NCI-H69 (cell line): ENCODE measurements around the gene TBKBP1.
"Not testable (repeated sequence)": the region's sequence is repeated elsewhere in the genome, so short reads cannot be mapped to it uniquely, and the experiment has no call there.

Source experiments
- DNase-seq: peaks from one replicate; lab custom pipeline; 2025; lab: John Stamatoyannopoulos, UW

TBKBP1 gene

DNA sequence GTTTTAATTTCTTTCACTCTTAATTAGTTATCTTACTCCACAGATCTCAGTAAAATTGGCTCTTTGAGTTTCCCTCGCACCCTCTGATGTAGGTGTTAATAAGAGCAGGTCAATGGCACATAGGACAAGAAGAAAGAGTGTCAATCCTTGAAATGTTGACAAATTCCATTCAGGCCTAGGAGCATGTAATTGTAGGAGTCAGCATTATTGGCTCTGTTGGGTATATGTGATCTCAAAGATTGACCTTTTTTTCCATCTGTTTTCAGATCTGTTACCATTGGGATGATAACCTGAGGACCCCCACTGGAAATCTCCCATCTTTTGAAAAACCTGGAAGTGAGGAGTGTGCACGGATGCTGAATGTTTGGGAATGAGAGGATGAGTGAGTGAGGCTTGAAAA, 11.8 kb upstream of the TBKBP1 start:
- DNase-seq, result no peak

DNA sequence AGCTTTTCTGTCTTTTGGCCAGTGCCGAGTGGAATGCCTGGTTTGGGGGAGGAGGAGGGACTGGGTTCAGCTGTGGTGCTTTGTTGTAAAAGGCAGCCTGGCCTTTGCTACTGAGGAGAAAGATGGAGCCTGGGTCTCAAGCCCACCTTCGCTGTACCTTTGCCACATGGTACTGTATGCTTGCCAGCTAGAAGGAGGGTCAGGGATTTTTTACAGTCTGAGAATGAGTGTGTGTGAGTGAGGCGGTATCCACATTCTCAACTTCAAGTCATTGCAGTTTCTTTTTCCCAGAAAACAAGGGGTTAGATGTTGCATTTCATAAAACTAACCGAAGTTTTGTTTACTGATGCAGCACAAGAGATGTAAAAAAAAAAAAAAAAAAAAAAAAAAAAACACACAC, 11.2 kb upstream of the TBKBP1 start:
- not testable (repeated sequence) for DNase-seq

DNA sequence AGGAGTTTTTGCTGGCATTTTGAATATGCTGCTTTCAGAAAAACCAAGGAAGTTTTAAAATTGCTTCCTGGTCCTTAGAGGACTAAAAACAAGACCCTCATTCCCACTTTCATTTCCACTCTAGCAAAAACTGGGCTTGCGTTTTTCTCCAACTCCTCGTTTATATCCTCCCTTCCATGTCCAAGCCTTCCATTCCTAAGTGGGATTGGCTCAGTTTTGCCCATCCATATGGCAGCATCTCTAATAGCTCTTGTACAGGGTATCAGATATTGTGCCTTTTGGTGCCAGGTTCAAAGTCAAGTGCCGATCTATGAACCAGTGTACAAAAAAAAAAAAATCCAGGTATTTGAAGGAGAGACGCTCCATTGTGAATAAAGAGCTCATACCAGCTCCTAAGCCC, 9.9 kb upstream of the TBKBP1 start:
- no peak for DNase-seq

DNA sequence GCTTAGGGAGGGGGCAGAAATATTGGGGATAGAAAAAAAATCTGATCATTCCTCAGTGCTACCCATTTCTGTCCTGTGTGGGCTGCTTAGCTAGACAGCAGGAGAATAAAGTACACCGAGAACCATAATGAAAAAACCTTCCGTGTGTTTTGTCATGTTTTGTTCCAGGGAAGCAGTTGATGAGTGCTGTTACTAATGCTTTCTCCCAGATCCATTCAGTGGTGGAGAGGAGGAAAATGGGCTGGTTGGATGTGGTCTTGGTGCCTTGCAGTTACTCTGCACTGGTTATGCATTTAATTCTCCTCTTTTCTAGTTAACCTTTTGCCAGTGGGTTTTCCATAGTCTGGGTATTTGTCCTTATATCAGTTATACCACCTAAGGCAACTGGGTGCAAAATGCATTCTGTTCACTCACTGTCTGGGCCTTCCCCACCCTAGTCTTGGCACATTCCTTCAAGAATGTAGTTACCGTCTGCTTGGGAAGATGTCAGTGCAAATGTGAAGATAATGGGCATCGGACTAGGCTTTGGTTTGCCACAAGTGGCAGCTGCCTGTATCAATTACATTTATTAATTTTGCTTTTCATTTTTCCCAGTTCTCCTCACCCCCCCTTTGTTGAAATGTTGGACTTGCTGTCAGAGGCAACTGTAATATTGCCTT, 9.3 kb upstream of the TBKBP1 start:
- no peak for DNase-seq

DNA sequence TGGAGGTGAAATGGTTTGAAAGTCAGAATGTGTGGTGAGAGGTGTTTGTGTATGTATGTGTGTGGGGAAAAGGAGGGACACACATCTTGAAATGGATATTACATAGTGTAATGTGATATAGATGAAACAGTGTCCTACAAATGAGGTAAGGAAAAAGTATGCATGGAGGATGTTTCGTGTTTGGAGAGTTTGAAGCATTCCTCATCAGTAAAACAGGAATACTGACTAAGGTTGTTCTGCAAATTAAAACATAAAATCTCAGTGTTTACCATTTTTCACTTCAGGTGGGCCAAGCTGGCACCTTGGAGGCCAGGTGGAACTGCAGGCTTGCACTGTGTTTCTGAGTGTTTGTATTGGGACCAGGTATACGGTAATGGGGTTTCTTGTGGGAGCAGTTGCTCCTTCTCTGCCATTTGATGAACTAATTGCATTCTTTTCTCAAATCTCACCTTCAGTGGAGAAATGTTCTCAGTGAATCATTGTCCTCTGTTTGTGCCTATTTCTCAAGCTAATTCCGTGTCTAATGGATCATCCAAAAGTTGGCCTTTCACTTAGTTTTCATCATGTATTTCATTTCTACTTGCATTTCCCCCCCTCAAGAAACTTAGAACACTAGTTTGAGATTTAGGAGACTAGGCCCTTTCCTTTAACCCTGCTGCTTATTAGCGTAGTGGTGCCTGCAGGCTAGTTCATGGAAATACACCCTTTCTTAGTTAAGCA, 8.2 kb upstream of the TBKBP1 start:
- no peak for DNase-seq

DNA sequence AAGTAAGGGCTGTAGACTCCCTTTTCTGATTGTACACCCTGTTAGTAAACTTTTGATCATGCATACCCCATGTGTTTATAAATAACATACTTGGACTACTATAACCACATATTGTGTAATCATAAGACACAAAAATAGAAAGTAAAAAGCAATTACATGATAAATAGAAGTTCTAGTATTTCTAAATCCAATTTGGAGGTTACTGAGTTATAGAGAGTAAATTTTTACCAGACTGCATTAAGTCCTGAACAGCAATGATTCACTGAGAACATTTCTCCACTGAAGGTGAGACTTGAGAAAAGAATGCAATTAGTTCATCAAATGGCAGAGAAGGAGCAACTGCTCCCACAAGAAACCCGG, 7.7 kb upstream of the TBKBP1 start:
- no peak for DNase-seq

DNA sequence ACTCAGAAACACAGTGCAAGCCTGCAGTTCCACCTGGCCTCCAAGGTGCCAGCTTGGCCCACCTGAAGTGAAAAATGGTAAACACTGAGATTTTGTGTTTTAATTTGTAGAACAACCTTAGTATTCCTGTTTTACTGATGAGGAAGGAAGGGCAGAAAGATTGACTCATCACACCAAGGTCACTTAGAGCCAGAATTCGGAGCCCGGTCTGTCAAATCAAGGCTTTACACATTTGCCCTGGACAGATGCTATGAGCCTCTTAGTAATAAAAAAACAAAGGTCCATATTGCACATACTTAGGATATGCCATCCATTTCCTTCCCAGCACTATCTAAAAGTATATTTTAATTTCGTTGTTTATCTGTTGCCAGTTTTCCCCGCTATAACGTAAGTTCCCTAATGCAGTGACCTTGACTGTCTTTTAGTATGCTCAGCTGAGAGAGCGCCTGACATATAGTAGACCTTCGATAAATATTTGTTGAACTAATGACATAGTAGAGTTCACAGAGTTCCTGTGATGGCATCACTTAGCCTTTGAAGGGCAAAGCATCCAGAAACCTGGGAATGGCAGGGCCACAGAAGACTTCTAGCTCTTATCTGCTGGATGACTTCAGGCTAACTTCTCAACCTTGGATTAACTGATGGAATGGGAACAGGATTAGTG, 7.2 kb upstream of the TBKBP1 start:
- no peak for DNase-seq

DNA sequence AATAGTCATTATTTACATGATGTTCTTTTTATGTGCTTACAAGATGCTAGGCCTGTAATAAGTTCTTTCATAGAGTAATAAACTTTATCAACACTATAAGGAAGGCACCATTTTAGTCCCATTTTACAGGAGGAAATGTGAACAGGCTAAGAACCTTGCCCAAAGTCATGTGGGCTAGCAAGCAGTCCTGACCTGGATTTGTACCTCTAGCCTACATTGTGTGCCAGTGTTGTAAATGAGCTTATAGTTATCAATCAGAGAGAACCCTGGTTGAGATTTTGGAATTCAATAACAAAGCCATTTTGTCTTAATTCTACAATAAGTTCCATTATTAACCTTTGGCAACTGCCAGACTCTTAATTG, 6.7 kb upstream of the TBKBP1 start:
- no peak for DNase-seq

DNA sequence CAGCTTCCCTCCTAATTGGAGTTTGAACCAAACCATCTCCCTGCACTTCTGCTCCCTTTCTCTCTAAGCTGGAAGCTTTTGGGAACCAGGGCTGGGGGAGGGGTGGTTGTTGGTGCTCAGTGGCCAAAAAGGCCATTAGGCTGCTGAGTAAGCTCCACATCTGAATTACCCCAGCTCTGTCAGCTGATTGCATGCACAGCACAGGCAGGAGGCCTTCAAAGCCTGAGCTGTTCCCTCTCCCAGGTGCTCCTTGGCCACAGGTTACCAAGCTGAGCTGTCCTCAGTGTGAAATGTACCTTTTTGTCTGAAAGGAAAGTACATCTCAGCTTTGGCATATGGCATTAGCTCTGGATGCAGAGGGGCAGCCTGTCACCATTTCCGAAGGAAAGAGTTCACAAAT, 6.2 kb upstream of the TBKBP1 start:
- peak; percentile 52 for DNase-seq

DNA sequence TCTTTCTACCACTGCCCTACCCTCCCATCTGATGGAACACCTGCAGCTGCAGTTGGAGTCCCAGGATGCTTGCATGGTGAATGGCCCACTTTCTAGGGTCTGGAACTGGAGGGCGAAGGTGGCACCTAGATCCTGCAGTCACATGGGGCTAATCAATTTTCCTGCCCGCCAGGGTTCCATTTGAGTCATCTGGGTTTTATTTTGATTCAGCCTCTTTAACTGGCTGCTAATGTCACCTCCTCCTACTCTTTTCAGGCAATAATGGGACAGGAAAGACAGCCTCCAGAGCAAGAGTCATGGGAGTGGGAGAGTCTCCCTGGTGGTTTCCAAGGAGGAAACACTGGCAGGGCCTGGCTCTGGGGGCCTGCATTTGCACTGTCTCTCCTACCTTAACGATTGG, 3.8 kb upstream of the TBKBP1 start:
- DNase-seq, result peak; percentile 18

DNA sequence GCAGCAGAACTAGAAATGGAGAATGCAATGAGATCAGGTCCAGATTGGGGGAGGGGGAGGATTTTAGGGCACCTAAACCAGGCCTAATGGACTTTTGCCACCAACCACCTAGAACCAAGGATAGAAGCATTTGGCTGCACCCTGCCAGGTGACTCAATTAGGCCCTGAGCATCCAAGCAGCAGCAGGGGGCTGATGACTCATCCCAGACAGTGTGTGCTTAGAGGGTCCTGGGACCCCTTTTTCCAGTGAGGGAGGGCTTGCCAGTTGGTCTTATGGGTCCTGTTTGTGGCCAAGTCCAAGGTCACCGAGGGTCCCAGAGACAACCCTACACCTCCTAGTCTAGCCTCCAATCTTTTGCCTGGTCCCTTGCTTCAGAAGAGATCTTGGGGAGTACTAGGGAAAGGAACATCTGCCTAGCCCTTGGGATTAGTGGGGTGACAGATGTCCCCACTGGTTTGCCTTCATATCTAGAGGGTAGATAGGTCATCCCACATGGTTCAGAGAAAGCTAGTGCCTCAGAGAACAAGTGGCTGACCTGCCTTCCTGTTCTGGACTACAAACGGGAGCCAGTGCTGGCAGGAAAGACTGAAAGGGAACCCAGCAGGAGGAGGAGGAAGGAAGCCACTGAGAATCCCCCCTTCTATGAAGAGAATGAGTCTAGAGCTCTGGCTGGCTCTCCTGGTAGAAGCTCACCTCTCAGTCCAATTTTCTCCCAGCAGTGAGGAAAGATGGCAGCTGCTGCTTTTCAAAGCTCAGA, 1.6 kb upstream of the TBKBP1 start:
- peak; percentile 45 for DNase-seq

DNA sequence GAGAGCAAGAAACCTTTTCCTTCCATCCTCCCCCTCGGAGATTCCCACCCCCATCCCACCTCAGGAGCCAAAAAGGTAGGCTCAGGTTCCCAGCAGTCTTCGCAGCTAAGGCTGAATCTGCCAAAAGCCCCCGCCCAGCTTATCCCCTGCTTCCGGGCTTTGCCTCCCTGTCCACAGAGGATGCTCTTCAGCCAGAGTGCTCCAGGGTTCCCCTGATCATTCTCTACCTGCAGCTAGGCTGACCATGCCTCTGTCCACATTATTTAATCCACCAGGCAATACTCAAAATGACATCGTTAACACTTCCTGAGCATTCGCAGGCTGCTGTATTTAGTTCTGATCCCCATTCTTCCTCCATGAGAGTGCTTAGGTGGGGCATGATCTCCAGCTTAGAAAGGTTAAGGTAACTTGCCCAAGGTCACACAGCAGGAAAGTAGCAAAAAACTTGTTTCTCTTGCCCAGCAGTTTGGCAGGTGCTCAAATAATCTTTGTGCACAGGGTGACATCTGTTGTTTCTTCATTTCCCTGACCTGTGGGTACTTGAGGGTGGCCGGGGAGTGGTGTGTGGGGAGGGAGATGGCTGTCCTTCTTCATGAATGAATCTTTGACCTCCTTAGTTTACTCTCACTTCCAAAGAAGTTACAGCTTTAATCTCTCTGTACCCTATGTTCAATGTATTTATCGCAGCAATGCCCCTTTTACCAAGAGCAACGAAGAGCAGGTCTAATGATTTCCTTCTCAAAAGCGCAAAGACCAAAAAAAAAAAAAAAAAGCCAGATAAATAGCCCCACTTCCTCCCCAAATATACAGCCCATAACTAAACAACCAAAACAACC, 848 bp upstream of the TBKBP1 start:
- DNase-seq, result peak; percentile 73

DNA sequence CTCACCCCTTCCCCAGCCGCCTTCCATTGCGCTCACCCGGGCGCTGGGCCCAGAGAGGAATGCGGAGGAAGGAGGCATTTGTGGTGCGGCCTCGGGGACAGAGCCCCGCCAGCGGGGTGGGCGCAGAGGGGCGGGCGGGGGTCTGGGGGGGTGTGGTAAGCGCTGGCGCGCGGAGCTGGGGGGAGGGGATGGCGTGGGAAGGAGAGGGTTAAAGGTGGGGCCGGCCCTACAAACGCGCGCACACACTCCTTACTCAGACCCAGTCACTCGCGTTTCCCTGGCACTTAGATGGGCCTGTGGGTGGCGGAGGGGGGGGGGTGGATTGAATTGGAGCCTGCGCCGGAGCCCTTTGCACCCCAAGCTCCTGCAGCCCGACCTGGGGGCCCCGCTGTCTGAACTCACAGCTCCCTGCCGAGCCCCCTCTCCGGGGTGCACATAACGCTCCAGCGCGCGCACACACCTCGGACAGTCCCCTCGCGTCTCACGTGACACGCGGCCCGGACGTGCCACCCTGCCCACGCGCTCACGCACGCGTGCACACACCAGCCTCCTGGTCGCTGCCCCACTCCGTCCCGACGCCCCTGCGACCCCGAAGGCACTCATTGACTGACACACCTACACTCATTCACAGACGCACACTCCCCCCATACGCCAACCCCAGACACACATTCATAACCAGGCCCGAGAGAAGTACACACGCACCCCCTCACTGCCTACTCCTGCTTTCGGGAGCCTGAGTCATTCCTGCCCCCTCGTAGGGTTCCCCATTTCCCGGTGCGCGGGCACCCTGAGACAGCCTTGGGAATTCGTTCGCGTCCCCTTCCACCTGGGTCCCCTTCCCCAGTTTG, 844 bp downstream of the TBKBP1 start:
- peak; percentile 74 for DNase-seq

DNA sequence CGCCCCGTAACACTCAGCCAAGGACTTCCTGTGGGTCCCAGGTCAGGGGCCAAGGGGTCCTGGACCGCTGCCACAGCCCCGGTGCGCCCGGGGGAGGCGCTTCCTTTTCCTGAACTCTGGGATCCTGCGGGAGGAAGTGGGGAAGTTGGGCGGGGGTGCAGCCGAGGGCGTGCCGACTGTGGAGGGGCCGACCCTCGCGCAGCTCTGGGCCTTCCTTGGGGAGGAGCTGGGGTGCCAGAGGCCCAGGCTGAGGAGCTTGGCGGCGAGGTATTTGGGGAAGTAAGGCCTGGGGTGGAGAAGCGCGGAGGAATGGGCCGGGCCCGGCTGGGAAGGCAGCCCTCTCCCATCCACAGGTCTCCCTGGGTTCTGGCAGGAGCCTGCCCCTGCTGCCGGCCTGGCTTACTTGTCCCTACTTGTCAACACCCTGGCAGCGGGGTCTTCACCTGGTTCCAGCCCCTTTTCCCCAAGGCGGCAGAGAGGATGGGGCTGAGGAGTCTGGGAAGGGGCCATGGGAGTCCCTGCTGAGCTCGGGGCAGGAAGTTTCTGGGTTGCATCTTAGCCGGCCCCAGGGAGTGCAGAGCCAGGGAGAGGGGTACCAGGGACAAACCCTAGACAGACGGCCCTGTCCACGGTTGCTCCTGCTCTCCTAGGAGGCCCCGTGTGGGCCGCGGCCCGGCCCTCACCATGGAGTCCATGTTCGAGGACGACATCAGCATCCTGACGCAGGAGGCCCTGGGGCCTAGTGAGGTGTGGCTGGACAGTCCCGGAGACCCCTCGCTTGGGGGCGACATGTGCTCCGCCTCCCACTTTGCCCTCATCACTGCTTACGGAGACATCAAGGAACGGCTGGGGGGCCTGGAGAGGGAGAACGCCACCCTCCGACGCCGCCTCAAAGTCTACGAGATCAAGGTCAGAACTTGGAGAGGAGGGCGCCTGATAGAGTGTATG, 1.7 kb downstream of the TBKBP1 start:
- no peak for DNase-seq

DNA sequence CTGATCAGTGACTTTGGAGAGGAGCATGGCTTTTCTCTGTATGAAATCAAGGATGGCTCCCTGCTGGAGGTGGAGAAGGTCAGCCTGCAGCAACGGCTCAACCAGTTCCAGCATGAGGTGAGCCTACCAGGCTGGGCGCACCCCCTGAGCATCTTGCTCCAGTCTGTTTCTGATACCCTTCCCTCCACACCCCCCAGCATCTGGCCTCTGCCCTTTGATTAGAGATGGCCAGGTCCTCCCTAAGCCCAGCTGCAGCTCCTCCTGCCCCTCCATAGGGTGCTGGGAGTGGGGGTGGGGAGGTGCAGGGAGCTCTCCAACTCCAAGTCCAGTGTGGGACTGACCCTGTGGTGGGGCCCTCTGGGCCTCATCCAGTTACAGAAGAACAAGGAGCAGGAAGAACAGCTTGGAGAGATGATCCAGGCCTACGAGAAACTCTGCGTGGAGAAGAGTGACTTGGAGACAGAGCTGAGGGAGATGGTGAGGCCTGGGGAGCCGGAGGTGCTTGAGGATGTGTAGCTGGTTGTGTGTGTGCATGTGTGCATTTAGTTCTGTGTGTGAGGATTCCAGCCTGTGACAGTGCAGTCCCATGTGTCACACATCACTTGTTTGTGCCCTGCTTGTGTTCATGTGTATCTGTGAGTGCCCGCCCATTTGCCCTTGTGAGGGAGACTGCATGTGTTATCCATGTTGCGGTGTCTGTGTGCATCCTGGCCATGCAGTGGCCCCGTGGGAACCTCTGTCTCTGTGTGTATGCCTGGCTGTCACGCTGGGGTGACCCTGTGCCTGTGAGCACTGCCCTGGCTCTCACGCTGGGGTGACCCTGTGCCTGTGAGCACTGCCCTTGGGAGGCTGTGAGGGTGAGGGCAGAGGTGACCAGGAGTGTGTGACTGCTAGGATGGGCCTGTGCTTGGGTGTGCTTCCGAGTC, 3.0 kb downstream of the TBKBP1 start:
- no peak for DNase-seq

DNA sequence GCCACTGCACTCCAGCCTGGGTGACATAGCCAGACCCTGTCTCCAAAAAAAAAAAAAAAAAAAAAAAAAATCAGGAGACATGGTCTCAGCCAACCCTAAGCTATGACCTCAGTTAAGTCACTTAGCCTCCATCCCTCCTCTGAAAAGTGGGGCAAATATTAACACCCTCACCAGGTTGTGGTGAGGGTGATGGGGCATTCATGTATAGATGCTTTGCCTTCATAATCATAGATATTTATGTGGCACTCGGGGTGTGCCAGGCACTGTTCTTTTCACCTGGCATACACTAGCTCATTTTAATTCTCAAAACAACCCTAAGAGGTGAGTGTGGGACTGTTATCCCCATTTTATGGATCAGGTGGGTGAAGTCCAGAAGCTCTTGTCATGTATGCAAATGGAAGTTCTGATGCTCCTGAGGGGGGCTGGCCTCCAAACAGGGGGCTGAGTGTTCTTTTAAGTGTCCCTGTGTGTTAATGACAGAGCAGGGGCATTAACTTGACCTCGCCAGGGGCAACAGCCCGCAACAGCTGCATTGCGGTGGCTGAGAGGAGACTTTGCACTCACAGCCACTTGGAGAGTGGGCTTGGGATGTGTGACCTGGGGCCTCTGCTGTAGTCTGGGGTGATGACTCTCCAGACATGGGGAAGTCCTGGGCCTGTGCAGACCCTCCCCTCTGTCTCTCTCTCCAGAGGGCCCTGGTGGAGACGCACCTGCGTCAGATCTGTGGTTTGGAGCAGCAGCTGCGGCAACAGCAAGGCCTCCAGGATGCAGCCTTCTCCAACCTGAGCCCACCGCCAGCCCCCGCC, 4.1 kb downstream of the TBKBP1 start:
- no peak for DNase-seq

DNA sequence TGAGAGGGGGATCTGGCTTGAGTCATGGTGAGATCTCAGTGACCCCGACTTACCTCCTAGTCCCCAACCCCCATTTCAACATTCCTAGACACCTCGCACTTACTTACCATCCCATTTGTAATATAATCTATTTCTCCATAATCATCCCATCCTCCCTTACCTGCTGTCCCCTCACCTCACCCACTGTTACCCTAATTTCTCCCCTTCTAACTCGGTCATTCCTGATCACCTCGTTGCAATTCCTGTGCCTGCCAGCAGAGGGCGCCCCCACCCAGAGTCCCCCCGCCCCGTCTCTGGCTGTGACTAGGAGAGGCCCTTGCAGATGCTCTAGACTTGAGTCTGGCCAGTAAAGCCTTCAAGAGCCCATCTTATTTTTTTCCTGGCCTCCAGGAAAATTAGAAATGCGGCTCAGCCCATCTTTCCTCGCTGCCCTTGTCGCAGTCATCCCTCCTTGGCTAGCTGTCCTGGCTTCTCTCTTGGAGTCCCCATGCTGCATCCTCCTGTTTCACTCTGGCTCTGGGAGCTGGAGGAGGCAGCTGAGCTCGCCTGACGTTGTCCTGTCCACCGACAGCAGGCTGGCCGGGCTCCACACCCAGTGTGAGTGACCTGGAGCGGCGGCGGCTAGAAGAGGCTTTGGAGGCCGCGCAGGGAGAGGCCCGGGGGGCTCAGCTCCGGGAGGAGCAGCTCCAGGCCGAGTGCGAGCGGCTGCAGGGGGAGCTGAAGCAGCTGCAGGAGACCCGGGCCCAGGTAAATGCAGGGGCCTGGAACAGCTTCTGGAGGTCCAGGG, 5.0 kb downstream of the TBKBP1 start:
- DNase-seq, result peak; percentile 61
